GM12874 (cell line): ENCODE results near the gene HYAL1.

Experiments
- CTCF ChIP-seq: IDR thresholded peaks from 2 replicates; pipeline ENCODE4 v1.5.1; 2011; ENCODE audit warnings: low read depth, mild to moderate bottlenecking, control low read depth, low read length, moderate library complexity; ENCODE audit not compliant: insufficient read depth

HYAL1 gene

GRCh38 chr3:50345008-50345407 is 41.6 kb upstream of the HYAL1 start:
- no peak for TF ChIP-seq CTCF

DNA sequence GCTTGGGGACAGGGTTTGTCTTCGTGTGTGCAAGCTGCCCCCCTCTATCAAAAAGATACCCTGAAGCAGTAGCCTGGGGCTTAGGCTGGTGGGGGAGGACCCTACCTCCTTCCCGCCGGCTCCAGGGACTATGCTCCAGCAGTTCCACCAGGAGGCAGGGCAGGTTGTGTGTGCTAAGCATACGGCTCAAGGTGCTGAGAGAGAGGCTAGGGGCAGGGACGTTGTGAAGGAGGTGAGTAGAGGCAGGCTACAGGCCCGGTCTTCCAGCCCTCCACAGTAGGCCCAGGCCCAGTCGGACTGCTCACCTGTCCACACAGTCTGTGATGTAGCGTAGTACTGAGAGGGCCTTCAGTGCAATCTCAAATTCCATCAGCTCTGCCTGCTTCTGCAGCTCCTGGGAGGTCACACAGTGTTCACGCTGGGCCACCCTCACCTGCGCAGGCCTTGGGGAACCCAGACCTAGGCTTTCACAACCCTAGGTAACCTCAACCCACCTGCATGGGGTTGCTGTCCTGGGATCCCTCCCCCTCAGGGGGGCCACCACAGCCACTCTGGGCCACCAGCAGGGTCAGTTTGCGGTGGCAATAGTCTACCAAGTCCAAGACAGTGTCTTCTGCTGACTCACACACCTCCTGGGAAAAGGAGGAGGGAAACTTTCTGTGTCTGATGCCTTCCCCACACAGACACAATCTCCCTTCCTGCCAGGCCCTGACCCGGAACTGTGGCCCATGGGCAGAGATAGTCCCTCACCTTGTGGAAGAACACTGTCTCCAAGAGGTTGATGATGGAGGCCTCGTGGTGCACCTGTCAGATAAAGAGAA is 39.6 kb upstream of the HYAL1 start:
- TF ChIP-seq CTCF, result no peak

DNA sequence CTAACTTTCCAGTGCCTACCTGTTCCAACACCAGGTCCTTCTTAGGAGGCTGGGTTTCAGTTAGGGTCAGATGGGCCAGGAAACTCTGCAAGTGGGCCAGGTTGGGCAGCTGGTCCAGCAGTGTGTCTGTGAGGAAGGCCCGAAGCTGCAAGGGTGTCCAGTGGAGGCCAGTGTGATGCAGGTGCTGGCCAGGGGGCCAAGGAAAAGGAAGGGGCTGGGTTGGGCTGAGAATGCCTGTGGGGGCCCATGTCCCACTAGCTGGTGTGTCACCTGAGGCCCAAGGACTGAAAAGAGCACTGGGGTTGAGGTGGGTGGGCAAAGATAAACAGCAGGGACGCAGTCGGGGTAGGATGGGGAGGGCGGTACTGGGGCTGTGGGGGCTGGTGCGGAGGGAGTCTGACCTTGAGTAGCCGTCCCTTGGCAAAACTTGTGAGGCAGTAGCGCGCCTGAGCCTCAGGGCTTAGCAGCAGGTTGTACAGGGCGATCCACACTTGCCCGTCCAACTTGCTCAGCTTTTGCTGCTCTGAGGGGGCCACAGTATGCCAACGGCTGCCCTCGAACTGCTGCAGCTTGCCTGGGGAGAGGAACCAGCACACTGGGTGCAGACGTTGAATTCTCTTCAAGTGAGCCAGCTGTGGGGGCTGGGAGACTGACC is 38.7 kb upstream of the HYAL1 start:
- TF ChIP-seq CTCF, result no peak

DNA sequence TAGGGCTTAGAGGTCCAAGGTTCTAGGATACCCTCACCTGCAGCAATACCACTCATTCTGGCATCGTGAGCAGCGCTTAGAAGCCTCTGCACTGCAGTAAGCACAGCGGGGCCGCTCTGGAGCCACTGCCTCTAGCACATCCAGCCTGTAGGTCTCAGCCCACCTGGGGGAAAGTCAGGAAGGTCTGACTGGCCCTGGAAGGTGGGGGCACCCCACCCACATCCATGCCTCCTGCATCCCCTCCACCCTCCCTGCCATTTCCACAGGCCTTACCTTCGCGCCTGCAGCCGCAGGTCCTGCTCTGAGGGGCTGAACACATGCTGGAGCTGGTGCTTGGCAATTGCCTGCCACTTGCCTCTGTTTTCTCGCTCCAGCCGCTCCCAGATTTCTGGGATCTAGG is 38.2 kb upstream of the HYAL1 start:
- no peak for TF ChIP-seq CTCF

DNA sequence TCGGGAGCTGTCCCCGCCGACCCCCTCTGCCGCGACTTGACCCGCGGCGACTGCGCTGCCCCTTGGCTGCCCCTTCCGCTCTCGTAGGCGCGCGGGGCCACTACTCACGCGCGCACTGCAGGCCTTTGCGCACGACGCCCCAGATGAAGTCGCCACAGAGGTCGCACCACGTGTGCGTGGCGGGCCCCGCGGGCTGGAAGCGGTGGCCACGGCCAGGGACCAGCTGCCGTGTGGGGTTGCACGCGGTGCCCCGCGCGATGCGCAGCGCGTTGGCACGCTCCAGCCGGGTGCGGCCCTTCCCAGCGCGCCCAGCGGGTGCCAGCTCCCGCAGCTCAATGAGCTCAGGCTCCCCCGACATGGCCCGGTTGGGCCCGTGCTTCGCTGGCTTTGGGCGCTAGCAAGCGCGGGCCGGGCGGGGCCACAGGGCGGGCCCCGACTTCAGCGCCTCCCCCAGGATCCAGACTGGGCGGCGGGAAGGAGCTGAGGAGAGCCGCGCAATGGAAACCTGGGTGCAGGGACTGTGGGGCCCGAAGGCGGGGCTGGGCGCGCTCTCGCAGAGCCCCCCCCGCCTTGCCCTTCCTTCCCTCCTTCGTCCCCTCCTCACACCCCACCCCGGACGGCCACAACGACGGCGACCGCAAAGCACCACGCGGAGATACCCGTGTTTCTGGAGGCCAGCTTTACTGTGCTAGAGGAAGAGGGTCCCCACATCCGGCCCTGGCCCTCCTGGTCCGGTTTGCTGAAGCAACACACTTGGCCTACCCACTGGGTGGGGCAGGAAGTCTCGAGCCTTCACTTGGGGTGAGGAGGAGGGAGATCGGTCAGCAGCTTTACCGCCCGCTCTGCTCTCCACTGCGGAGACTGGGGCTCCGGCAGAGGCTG is 37.3 kb upstream of the HYAL1 start, which contains the start of gene RASSF1:
RASSF1 (minus strand) TSS at position 389 of the 882 bp plus-strand sequence; CDS start at position 358, 31 bp downstream.
- TF ChIP-seq CTCF, result no peak

GRCh38 chr3:50340147-50340447 is 36.7 kb upstream of the HYAL1 start:
- no peak for TF ChIP-seq CTCF

DNA sequence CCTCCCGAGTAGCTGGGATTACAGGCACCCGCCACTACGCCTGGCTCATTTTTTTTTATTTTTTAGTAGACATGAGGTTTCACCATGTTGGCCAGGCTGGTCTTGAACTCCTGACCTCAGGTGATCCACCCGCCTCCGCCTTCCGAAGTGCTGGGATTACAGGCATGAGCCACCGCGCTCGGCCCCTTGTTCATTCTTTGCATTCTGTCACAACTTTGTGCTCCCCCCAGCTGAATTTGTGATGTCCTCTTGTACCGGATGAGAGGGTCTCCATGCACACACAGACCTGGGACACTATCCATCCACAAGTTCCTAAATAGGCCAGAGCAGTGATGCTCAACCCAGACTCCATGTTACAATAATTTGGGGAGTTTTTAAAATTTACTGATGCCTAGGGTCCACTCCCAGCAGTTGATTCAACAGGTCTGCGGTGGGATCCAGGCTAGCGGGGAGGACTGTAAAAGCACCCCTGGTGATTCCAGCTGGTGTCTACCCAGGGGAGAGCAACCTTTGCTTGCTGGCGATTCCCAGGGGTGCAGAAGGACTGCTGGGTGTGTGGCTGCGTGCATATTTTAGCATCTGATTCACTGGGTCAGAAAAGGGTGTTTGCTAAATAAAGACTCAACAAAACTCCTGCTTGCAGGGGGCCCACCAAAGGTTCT is 36.2 kb upstream of the HYAL1 start:
- no peak for TF ChIP-seq CTCF
